HG02642 (cell line): ENCODE data around the gene HERC2.
A peak's percentile ranks its signal among the peaks of the same experiment; 100 is the strongest.
"Not testable (repeated sequence)": the region's sequence is repeated elsewhere in the genome, so short reads cannot be mapped to it uniquely, and the experiment has no call there.

Source experiments
- ATAC-seq: cut with Tn5 transposase; IDR thresholded peaks from one replicate; pipeline ENCODE4 v1.9.1; 2021; ENCODE audit warnings: mild to moderate bottlenecking; ENCODE audit not compliant: unreplicated experiment, poor library complexity

HERC2 gene

GRCh38 chr15:28133281-28133680 is 188.7 kb downstream of the HERC2 start:
- ATAC-seq, result no peak

DNA sequence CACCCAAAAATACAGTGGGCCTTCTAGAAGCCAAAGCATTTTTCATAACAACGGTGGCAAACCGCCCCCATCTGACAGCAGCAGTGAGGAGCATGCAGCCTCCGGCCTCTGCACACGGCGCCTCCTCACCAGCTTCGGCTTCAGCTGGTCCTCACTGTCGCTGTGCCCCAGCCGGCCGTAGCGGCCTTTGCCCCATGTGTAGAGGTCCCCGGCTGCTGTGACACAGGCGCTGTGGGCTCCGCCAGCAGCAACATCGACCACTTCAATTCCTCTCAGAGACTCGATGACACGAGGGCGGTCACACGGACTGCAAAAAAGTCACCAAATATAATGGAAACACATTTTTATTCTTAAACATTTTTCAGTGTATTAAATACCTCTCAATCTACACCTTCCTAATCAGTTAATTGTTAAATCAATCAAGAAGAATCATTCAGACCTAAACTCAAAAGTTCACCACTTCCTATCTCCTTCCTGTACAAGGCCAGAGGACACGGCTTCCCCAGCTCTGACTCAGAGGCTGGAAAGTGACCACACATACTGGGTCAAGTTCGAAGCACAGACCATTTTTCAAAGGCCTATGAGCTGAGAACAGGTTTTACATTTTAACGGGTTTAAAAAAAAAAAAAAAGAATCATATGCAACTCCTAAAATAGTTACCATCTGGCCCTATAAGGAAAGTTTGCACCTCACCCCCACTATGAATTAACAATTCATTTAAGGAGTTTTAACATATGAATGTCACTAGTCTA is 189.3 kb downstream of the HERC2 start:
- ATAC-seq, result no peak

- ATAC-seq, result no peak
Measured at GRCh38 chr15:28131946-28132345, 190.0 kb downstream of the HERC2 start.

DNA sequence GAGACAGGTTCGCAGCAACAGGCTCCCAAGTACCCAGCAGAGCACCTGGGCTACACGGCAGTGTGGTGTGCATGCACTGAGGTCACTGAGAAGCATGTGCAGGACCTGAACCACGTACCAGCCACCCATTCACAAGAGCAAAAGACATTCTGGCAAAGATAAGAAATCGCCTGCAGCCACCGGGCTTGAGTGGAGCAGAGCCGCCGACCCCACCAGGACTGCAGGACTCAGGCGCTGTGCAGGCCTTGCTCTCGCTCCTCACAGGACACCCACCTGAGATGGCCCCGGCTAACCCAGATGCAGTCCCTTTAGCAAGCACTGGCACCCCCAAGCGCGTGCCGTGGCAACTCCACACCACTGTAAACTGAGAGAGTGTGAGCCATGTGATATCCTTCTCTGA is 190.6 kb downstream of the HERC2 start:
- no peak for ATAC-seq

DNA sequence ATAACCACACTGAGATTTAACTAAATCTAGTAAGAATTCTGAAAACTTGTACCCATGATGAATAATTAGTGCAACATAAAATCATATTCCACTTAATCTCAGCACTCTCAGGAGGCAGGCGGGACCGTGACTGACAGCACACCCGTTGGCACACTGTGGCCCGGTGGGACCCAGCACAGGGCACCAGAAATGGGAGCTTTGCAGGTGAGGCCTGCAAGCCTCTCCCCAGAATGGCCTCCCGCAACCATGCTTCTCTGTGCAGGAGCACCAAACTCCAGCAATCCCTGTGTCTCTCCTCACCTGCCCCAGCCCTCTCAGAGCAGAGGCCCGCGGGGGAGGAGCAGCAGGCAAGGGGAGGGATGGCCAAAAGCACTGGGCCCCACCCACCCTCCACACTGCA is 191.3 kb downstream of the HERC2 start:
- no peak for ATAC-seq

DNA sequence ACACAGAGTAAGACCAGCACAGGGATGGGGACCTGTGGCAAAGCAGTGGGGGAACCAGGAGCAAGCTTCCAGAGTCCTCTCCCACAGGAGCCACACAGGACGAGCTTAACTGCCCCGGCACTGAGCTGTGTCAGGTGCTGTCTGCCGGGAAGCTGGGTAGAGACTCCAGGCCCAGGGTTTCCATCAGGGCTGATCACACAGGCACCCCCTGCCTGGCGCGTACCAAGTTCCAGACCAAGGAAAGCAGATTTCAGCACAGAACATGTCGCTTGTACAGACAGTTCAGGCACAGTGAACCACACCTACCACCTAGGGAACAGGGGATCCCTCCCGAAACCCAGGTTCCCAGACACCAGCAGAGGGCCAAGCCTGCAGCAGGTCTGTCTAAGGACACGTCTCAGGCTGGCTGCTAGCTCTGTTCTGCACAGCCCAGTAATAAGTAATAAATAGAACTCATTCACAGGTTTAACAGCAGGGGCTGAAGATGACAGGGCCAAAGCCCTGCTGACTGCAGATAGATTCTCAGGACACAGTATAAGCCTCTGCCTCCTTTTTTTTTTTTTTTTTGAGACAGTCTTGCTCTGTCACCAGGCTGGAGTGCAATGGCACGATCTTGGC is 192.6 kb downstream of the HERC2 start:
- ATAC-seq, result no peak

GRCh38 chr15:28128031-28128430 is 193.9 kb downstream of the HERC2 start:
- no peak for ATAC-seq

DNA sequence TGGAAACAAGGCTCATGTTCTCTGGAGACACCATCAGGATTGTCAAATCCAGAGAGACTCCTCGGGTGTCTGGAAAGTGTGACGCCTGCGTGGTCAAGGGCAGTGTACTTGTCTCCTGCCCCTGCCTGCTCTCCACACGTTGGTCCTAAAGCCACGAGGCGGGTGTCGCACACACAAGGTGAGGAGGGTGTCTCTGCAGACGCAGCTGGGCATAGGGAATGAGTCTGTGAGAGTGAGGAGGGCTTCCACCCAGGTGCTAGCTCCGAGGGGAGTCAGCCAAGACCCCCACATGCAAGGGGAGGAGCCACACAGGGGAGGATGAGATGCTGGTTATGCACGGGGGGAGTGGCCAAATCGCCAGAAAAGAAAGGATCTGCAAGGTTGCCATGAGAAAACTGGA is 194.9 kb downstream of the HERC2 start:
- no peak for ATAC-seq

DNA sequence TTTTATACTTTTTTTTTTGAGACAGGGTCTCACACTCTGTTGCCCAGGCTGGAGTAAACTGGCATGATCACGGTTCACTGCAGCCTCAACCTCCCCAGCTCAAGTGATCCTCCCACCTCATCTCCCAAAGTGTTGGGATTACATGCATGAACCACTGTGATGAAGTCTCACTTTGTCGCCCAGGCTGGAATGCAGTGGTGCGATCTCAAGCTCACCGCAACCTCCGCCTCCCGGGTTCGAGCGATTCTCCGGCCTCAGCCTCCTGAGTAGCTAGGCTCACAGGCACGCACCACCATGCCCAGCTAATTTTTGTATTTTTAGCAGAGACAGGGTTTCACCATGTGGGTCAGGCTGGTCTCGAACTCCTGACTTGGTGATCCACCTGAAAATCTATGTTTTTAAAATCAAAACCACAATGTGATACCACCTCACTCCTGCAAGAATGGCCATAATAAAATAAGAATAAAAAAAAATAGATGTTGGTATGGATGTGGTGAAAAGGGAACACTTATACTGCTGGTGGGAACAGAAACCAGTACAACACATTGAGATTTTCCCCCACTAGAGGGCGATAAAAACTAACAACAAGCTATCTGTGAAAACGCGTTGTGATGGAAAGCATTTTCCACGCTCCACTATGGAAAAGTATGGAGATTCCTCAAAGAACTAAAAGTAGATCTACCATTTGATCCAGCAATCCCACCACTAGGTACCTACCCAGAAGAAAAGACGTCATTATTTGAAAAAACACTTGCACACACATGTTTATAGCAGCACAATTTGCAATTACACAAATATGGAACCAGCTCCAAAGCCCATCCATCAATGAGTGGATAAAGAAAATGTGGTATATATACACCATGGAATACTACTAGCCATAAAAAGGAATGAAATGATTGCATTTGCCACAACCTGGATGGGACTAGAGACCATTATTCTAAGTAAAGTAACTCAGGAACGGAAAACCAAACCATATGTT is 196.0 kb downstream of the HERC2 start:
- no peak for ATAC-seq

GRCh38 chr15:28124841-28125240 is 197.1 kb downstream of the HERC2 start:
- no peak for ATAC-seq

- peak; percentile 69 for ATAC-seq
Measured at GRCh38 chr15:28123408-28124023, 198.5 kb downstream of the HERC2 start.

GRCh38 chr15:28122038-28122949 is 199.7 kb downstream of the HERC2 start:
- no peak for ATAC-seq

GRCh38 chr15:28121577-28121976 is 200.4 kb downstream of the HERC2 start:
- ATAC-seq, result not testable (repeated sequence)

GRCh38 chr15:28120359-28120640 is 201.7 kb downstream of the HERC2 start:
- no peak for ATAC-seq

- ATAC-seq, result no peak
Measured at GRCh38 chr15:28118531-28118930, 203.4 kb downstream of the HERC2 start.

- ATAC-seq, result no peak
Measured at GRCh38 chr15:28118083-28118482, 203.9 kb downstream of the HERC2 start.

GRCh38 chr15:28117432-28117990 is 204.5 kb downstream of the HERC2 start:
- ATAC-seq, result no peak

- ATAC-seq, result no peak
Measured at GRCh38 chr15:28116521-28117431, 205.2 kb downstream of the HERC2 start.
